HG03097 (cell line): ENCODE results near the gene PCDHGA8.
"Not testable (repeated sequence)": the region's sequence is repeated elsewhere in the genome, so short reads cannot be mapped to it uniquely, and the experiment has no call there.

Source experiments
- ATAC-seq: cut with Tn5 transposase; IDR thresholded peaks from one replicate; pipeline ENCODE4 v1.9.1; 2021; ENCODE audit not compliant: unreplicated experiment, low FRiP score

PCDHGA8 gene

DNA sequence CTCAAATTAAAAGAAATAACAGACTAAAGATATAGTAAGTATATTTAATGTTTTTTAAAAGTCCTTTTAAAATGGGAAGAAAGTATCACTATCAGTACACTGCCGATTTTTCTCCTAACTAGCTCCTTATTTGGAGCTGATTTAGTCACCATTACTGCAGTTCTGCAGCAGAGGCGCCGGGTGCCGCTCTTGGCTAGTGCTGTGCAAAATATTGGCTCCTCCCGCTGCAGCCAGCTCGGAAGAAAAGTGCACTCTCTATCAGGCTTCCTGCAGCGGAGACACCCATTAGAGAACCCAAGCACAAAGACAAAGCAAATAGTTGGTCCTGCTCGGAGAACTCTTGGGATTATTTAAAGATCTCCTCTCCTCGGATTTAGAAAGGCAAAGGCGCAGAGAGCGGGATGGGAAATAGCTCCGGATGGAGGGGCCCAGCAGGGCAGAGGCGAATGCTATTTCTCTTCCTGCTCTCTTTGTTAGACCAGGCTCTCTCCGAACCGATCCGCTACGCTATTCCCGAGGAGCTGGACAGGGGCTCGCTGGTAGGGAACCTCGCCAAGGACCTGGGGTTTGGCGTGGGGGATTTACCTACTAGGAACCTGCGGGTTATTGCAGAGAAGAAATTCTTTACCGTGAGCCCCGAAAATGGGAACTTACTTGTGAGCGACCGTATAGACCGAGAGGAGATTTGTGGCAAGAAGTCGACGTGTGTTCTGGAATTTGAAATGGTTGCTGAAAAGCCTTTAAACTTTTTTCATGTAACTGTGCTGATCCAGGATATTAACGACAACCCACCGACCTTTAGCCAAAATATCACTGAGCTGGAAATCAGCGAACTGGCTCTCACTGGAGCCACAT, 22.2 kb upstream of the PCDHGA8 start, which contains the start of gene PCDHGB3:
Gene PCDHGB3, plus strand, starts transcription at position 249 of the 855 bp plus-strand sequence. Its CDS starts 153 bp downstream, at position 402.
- peak; percentile 68 for ATAC-seq

DNA sequence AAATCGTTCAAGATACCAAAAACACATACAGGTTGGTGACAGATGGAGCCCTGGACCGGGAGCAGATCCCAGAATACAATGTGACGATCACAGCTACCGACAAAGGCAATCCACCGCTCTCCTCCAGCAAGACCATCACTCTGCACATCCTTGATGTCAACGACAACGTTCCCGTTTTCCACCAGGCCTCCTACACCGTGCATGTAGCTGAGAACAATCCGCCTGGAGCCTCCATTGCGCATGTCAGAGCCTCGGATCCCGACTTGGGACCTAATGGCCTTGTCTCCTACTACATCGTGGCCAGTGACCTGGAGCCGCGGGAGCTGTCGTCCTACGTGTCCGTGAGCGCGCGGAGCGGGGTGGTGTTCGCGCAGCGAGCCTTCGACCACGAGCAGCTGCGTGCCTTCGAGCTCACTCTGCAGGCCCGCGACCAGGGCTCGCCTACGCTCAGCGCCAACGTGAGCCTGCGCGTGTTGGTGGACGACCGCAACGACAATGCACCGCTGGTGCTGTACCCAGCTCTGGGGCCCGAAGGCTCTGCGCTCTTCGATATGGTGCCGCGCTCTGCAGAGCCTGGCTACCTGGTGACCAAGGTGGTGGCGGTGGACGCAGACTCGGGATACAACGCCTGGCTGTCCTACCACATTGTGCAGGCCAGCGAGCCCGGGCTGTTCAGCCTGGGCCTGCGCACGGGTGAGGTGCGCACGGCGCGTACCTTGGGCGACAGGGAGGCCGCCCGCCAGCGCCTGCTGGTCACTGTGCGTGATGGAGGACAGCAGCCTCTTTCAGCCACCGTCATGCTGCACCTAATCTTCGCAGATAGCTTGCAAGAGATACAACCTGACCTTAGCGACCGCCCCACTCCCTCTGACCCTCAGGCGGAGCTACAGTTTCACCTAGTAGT, 20.6 kb upstream of the PCDHGA8 start:
- no peak for ATAC-seq

DNA sequence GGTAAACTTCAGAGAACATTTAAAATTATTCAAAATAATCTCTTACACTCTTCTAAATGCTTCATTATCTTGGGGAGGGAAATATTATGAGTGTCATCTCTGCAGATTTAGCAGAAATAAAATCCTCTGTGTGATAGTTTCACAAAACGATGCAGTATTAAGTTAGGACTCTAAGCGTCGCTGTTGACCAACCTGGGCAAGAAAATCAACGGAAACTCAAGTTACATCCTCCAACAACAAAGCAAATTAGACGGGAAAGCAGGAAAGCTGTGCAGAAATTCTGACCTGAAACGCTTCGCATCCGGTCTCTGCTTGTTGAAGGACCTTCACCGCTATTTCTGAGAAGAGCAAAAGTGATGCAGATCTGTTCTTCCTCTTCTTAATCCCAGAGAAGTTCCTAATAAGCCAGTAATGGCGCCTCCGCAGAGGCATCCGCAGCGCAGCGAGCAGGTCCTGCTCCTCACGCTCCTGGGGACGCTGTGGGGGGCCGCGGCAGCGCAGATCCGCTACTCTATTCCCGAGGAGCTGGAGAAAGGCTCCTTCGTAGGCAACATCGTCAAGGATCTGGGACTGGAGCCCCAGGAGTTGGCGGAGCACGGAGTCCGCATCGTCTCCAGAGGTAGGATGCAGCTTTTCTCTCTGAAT, 18.6 kb upstream of the PCDHGA8 start, which contains the start of gene PCDHGA6:
Gene PCDHGA6, plus strand, starts transcription at position 219 of the 645 bp plus-strand sequence. Its CDS starts 193 bp downstream, at position 412.
- ATAC-seq, result no peak

DNA sequence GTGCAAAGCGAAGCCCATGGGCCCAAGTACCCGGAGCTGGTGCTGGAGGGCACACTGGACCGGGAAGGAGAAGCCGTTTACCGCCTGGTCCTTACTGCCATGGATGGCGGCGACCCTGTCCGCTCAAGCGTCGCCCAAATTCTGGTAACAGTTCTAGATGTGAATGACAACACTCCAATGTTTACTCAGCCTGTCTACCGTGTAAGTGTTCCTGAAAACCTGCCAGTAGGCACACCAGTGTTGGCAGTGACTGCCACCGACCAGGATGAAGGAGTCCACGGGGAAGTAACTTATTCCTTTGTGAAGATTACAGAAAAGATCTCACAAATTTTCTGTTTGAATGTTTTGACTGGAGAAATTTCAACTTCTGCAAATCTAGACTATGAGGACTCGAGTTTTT, 17.8 kb upstream of the PCDHGA8 start:
- ATAC-seq, result no peak

DNA sequence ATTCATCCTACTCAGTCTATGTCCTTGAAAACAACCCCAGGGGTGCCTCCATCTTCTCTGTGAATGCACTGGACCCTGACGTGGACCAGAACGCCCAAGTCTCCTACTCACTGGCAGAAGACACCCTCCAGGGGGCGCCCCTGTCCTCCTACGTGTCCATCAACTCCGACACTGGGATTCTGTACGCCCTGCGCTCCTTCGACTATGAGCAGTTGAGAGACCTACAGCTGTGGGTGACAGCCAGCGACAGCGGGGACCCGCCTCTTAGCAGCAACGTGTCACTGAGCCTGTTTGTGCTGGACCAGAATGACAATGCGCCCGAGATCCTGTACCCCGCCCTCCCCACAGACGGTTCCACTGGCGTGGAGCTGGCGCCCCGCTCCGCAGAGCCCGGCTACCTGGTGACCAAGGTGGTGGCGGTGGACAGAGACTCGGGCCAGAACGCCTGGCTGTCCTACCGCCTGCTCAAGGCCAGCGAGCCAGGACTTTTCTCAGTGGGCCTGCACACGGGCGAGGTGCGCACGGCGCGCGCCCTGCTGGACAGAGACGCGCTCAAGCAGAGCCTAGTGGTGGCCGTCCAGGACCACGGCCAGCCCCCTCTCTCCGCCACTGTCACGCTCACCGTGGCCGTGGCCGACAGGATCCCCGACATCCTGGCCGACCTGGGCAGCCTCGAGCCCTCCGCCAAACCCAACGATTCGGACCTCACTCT, 16.8 kb upstream of the PCDHGA8 start:
- ATAC-seq, result not testable (repeated sequence)

DNA sequence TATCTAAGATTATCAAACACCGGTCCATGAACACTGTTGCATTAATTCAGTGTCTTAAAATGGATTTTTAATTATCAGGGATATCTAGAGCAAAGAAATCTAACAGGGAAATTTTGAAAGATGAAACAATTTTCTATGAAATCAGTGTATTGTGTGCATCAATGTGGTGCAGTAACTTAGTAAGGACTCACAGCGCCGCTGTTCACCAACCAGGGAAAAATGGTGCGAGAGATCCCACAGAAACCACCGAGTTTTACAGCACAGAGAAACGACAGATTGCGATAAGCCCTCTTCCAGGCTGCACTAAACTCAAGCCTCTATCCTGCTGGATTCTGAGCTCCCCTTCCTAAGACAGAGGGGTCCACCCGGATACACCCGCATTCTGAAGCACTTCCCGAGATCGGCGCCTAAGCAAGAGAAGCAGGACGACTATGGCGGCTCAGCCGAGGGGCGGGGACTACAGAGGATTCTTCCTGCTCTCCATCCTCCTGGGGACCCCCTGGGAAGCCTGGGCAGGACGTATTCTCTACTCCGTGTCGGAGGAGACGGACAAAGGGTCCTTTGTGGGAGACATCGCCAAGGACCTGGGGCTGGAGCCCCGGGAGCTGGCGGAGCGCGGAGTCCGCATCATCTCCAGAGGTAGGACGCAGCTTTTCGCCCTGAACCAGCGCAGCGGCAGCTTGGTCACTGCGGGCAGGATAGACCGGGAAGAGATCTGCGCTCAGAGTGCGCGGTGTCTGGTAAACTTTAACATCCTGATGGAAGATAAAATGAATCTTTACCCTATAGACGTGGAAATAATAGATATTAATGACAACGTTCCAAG, 9.8 kb upstream of the PCDHGA8 start, which contains the start of gene PCDHGA7:
Gene PCDHGA7, plus strand, starts transcription at position 274 of the 826 bp plus-strand sequence. Its CDS starts 158 bp downstream, at position 432.
- no peak for ATAC-seq

DNA sequence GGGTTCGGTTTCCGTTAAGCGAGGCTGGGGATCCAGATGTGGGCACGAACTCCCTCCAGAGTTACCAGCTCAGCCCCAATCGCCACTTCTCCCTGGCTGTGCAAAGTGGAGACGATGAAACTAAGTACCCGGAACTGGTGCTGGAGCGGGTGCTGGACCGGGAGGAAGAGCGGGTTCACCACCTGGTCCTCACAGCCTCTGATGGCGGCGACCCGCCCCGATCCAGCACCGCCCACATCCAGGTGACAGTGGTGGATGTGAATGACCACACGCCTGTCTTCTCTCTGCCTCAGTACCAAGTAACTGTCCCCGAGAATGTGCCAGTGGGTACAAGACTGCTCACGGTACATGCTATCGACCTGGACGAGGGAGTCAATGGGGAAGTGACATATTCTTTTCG, 9.1 kb upstream of the PCDHGA8 start:
- ATAC-seq, result no peak

DNA sequence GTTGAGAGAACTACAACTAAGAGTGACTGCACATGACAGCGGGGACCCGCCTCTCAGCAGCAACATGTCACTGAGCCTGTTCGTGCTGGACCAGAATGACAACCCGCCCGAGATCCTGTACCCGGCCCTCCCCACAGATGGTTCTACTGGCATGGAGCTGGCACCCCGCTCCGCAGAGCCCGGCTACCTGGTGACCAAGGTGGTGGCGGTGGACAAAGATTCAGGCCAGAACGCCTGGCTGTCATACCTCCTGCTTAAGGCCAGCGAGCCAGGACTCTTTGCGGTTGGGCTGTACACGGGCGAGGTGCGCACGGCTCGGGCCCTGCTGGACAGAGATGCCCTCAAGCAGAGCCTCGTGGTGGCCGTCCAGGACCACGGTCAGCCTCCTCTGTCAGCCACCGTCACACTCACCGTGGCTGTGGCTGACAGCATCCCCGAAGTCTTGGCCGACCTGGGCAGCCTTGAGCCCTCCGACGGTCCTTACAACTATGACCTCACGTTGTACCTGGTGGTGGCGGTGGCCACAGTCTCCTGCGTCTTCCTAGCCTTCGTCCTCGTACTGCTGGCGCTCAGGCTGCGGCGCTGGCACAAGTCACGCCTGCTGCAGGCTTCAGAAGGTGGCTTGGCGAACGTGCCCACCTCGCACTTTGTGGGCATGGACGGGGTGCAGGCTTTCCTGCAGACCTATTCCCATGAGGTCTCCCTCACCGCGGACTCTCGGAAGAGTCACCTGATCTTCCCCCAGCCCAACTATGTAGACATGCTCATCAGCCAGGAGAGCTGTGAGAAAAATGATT, 7.8 kb upstream of the PCDHGA8 start:
- no peak for ATAC-seq

DNA sequence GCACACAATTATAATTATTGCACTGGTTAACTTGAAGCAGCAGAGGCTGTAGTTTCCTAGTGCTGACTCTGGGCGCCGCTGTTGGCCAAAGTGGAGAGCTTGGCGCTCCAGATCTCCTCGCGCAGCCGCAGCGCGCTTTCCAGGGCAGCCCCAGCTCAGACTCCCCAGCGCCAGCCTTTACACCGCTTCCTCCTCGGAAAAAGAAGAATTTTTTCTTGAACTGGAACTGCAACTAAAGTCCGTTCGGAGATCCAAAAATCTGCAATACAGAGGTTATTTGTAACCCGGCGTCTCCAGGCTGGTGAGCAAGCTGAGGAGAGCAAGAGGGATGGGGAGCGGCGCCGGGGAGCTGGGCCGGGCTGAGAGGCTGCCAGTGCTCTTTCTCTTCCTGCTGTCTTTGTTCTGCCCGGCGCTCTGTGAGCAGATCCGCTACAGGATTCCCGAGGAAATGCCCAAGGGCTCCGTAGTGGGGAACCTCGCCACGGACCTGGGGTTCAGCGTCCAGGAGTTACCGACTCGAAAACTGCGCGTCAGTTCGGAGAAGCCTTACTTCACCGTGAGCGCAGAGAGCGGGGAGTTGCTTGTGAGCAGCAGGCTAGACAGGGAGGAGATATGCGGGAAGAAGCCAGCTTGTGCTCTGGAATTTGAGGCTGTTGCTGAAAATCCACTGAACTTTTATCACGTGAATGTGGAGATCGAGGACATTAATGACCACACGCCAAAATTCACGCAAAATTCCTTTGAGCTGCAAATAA, 4.7 kb upstream of the PCDHGA8 start, which contains the start of gene PCDHGB4:
Gene PCDHGB4, plus strand, starts transcription at position 142 of the 755 bp plus-strand sequence. Its CDS starts 187 bp downstream, at position 329.
- not testable (repeated sequence) for ATAC-seq

DNA sequence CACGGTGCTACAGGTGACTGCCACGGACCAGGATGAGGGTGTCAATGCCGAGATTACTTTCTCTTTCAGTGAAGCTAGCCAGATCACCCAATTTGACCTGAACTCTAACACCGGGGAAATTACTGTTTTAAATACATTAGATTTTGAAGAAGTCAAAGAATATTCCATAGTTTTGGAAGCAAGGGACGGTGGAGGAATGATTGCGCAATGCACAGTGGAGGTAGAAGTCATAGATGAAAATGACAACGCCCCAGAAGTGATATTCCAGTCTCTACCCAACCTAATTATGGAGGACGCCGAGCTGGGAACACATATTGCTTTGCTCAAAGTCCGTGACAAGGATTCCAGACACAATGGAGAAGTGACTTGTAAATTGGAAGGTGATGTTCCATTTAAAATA, 3.8 kb upstream of the PCDHGA8 start:
- ATAC-seq, result no peak

DNA sequence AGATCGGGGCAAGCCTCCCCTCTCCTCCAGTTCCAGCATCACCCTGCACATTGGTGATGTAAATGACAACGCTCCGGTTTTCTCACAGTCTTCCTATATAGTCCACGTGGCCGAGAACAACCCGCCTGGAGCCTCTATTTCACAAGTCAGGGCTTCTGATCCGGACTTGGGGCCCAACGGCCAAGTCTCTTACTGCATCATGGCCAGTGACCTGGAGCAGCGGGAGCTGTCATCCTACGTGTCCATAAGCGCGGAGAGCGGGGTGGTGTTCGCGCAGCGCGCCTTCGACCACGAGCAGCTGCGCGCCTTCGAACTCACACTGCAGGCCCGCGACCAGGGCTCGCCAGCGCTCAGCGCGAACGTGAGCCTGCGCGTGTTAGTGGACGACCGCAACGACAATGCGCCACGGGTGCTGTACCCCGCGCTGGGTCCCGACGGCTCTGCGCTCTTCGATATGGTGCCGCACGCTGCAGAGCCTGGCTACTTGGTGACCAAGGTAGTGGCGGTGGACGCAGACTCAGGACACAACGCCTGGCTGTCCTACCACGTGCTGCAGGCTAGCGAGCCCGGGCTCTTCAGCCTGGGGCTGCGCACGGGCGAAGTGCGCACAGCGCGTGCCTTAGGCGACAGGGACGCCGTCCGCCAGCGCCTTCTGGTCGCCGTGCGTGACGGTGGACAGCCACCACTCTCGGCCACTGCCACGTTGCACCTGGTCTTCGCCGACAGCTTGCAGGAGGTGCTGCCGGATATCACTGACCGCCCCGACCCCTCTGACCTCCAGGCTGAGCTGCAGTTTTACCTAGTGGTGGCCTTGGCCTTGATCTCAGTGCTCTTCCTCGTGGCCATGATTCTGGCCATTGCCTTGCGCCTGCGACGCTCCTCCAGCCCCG, 3.0 kb upstream of the PCDHGA8 start:
- ATAC-seq, result no peak

DNA sequence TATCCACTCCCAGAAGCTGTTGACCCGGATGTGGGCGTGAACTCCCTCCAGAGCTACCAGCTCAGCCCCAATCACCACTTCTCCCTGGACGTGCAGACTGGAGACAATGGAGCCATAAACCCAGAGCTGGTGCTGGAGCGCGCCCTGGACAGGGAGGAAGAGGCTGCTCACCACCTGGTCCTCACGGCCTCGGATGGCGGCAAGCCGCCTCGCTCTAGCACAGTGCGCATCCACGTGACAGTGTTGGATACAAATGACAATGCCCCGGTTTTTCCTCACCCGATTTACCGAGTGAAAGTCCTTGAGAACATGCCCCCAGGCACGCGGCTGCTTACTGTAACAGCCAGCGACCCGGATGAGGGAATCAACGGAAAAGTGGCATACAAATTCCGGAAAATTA, 834 bp downstream of the PCDHGA8 start:
- no peak for ATAC-seq

DNA sequence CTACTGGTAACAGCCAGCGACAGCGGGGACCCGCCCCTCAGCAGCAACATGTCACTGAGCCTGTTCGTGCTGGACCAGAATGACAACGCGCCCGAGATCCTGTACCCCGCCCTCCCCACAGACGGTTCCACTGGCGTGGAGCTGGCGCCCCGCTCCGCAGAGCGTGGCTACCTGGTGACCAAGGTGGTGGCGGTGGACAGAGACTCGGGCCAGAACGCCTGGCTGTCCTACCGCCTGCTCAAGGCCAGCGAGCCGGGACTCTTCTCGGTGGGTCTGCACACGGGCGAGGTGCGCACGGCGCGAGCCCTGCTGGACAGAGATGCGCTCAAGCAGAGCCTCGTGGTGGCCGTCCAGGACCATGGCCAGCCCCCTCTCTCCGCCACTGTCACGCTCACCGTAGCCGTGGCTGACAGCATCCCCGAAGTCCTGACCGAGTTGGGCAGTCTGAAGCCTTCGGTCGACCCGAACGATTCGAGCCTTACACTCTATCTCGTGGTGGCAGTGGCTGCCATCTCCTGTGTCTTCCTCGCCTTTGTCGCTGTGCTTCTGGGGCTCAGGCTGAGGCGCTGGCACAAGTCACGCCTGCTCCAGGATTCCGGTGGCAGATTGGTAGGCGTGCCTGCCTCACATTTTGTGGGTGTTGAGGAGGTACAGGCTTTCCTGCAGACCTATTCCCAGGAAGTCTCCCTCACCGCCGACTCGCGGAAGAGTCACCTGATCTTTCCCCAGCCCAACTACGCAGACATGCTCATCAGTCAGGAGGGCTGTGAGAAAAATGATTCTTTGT, 2.2 kb downstream of the PCDHGA8 start:
- ATAC-seq, result not testable (repeated sequence)

DNA sequence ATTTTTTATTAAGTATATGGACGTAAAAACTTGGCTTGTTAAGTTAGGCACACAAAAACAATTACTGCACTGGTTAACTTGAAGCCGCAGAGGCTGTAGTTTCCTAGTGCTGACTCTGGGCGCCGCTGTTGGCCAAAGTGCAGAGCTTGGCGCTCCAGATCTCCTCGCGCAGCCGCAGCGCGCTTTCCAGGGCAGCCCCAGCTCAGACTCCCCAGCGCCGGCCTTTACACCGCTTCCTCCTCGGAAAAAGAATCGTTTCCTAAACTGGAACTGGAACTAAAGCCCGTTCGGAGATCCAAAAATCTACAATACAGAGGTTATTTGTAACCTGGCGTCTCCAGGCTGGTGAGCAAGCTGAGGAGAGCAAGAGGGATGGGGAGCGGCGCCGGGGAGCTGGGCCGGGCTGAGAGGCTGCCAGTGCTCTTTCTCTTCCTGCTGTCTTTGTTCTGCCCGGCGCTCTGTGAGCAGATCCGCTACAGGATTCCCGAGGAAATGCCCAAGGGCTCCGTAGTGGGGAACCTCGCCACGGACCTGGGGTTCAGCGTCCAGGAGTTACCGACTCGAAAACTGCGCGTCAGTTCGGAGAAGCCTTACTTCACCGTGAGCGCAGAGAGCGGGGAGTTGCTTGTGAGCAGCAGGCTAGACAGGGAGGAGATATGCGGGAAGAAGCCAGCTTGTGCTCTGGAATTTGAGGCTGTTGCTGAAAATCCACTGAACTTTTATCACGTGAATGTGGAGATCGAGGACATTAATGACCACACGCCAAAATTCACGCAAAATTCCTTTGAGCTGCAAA, 5.5 kb downstream of the PCDHGA8 start, which contains the start of gene PCDHGB5:
Gene PCDHGB5, plus strand, starts transcription at position 192 of the 796 bp plus-strand sequence. Its CDS starts 181 bp downstream, at position 373.
- ATAC-seq, result not testable (repeated sequence)

DNA sequence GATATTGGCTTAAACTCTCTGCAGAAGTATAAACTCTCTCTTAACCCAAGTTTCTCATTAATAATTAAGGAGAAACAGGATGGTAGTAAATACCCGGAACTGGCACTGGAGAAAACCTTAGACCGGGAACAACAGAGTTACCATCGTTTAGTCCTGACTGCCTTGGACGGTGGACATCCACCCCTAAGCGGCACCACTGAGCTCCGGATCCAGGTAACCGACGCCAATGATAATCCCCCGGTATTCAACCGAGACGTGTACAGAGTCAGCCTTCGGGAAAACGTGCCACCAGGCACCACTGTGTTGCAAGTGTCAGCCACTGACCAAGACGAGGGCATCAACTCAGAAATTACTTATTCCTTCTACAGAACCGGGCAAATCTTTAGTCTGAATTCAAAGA, 6.2 kb downstream of the PCDHGA8 start:
- no peak for ATAC-seq
